KMS-11 (cell line): ENCODE data around the gene MED13L.

Experiments used
- H2AFZ ChIP-seq: fragments of 200-600 bp; sonication (generic); 2 replicates; pipeline ENCODE4 v1.6.1; 2016; ENCODE audit warnings: antibody characterized with exemption, mixed run types, low read depth
- H3K27ac ChIP-seq: fragments of 200-600 bp; sonication (generic); 2 replicates; pipeline ENCODE4 v1.6.1; 2016; ENCODE audit warnings: mild to moderate bottlenecking, mixed run types
- H3K27me3 ChIP-seq: fragments of 200-600 bp; sonication (generic); 2 replicates; pipeline ENCODE4 v1.6.1; 2017; ENCODE audit warnings: mild to moderate bottlenecking, low read depth, mixed run types, moderate library complexity; ENCODE audit not compliant: insufficient read depth
- H3K36me3 ChIP-seq: fragments of 200-600 bp; sonication (generic); 2 replicates; pipeline ENCODE4 v1.6.1; 2017; ENCODE audit warnings: mild to moderate bottlenecking, mixed run types; ENCODE audit not compliant: insufficient read depth
- H3K4me1 ChIP-seq: fragments of 200-600 bp; sonication (generic); 2 replicates; pipeline ENCODE4 v1.6.1; 2016; ENCODE audit warnings: mild to moderate bottlenecking, low read depth, mixed run types; ENCODE audit not compliant: poor library complexity, severe bottlenecking
- H3K4me2 ChIP-seq: fragments of 200-600 bp; sonication (generic); 2 replicates; pipeline ENCODE4 v1.7.0; 2016; ENCODE audit warnings: mild to moderate bottlenecking, mixed run types
- H3K4me3 ChIP-seq: fragments of 200-600 bp; sonication (generic); IDR thresholded peaks from 2 replicates; pipeline ENCODE4 v1.6.1; 2017; ENCODE audit warnings: low read depth, low read length, mixed read lengths; ENCODE audit not compliant: insufficient read depth
- H3K79me2 ChIP-seq: fragments of 200-600 bp; sonication (generic); 2 replicates; pipeline ENCODE4 v1.6.1; 2016; ENCODE audit warnings: low read depth, mixed run types; ENCODE audit not compliant: insufficient read depth
- H3K9ac ChIP-seq: fragments of 200-600 bp; sonication (generic); 2 replicates; pipeline ENCODE4 v1.6.1; 2016; ENCODE audit warnings: mild to moderate bottlenecking, mixed run types
- H4K20me1 ChIP-seq: fragments of 200-600 bp; sonication (generic); 2 replicates; pipeline ENCODE4 v1.6.1; 2016; ENCODE audit warnings: mild to moderate bottlenecking, mixed run types; ENCODE audit not compliant: insufficient read depth
- TF ChIP-seq, protein P1 (sequence below): fragments of 200-600 bp; sonication (generic); conservative IDR thresholded peaks from 2 replicates; pipeline ENCODE4 v1.6.1; 2017; ENCODE audit warnings: low read depth, mild to moderate bottlenecking, antibody characterized with exemption, low read length, moderate library complexity, mixed read lengths

MED13L gene

DNA sequence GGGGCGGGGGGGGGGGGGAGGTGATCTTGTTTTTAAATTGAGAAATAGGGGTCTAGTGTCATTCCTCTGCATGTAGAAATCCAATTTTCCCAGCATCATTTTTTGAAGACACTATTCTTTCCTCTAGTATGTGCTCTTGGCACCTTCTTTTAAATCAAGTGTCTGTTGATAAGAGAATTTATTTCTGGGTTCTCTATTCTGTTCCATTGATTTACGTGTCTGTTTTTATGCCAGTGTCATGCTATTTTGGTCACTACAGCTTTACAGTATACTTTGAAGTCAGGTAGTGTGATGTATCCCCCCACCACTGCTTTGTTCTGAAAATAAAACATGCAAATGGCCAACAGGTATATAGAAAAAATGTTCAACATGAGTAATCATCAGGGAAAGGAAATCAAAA is 252.7 kb downstream of the MED13L start:
- peaks cover 5% of the 10 kb centered on the region; the same call in 1 of the 2 replicates for H3K79me2 ChIP-seq
- H3K36me3 ChIP-seq, result no peaks in the 10 kb centered on the region
- TF ChIP-seq, protein P1, sequence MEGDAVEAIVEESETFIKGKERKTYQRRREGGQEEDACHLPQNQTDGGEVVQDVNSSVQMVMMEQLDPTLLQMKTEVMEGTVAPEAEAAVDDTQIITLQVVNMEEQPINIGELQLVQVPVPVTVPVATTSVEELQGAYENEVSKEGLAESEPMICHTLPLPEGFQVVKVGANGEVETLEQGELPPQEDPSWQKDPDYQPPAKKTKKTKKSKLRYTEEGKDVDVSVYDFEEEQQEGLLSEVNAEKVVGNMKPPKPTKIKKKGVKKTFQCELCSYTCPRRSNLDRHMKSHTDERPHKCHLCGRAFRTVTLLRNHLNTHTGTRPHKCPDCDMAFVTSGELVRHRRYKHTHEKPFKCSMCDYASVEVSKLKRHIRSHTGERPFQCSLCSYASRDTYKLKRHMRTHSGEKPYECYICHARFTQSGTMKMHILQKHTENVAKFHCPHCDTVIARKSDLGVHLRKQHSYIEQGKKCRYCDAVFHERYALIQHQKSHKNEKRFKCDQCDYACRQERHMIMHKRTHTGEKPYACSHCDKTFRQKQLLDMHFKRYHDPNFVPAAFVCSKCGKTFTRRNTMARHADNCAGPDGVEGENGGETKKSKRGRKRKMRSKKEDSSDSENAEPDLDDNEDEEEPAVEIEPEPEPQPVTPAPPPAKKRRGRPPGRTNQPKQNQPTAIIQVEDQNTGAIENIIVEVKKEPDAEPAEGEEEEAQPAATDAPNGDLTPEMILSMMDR, result no peak
- no peak overlapping the region for H3K4me2 ChIP-seq
- no peak overlapping the region for H3K4me3 ChIP-seq
- H3K4me1 ChIP-seq, result peaks cover 22% of the 10 kb centered on the region
- H3K27ac ChIP-seq, result no peak overlapping the region
- no peak overlapping the region for H3K9ac ChIP-seq
- no peaks in the 10 kb centered on the region for H4K20me1 ChIP-seq
- no peaks in the 10 kb centered on the region for H3K27me3 ChIP-seq
- no peak overlapping the region for H2AFZ ChIP-seq

DNA sequence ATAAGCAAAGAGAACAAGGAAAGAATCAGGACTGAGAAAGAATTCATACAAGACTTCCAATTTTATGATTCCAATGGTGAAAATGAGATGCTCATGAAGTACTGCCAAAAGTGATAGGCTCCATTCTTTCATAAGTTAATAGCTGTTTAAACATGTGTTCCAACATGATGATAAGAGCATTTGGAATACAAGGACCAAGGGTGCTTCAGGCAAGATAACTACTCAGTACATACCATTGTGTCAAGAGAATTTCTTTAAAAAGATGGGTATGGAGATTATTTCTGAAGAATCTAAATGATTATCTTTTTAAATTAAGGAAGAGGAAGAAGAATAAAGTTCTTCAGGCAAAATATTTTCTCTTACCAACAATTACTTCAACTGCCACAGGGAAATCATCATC is 258.1 kb downstream of the MED13L start:
- no peak overlapping the region for H2AFZ ChIP-seq
- H3K4me2 ChIP-seq, result no peak overlapping the region
- peaks cover 10% of the 10 kb centered on the region for H3K4me1 ChIP-seq
- H3K27ac ChIP-seq, result no peak overlapping the region
- TF ChIP-seq, protein P1, result no peak
- H3K4me3 ChIP-seq, result no peak overlapping the region
- no peak overlapping the region for H3K9ac ChIP-seq
- no peaks in the 10 kb centered on the region for H3K36me3 ChIP-seq
- no peaks in the 10 kb centered on the region; the same call in 1 of the 2 replicates for H3K79me2 ChIP-seq
- H4K20me1 ChIP-seq, result no peaks in the 10 kb centered on the region
- H3K27me3 ChIP-seq, result no peaks in the 10 kb centered on the region

- H3K4me1 ChIP-seq, result peaks cover 10% of the 10 kb centered on the region
- H3K79me2 ChIP-seq, result no peaks in the 10 kb centered on the region; the same call in 1 of the 2 replicates
- TF ChIP-seq, protein P1, result no peak
- no peak overlapping the region for H2AFZ ChIP-seq
- H3K4me2 ChIP-seq, result no peak overlapping the region
- no peak overlapping the region for H3K9ac ChIP-seq
- H3K4me3 ChIP-seq, result no peak overlapping the region
- H3K27ac ChIP-seq, result no peak overlapping the region
- no peaks in the 10 kb centered on the region for H3K27me3 ChIP-seq
- H3K36me3 ChIP-seq, result no peaks in the 10 kb centered on the region
- H4K20me1 ChIP-seq, result no peaks in the 10 kb centered on the region
Measured at GRCh38 chr12:116018282-116018681, 259.2 kb downstream of the MED13L start.

- Histone ChIP-seq H3K4me3 (no peak overlapping the region), H3K4me1 (peaks cover 27% of the 10 kb centered on the region), H3K9ac (no peak overlapping the region), H3K27me3 (no peaks in the 10 kb centered on the region), H3K36me3 (no peaks in the 10 kb centered on the region), H3K27ac (no peak overlapping the region; the same call in 1 of the 2 replicates), H3K4me2 (no peak overlapping the region), H4K20me1 (no peaks in the 10 kb centered on the region), H2AFZ (no peak overlapping the region), H3K79me2 (0 out of 2 replicates have a peak, but pooled peaks cover under 1% of the 10 kb centered on the region)
- TF ChIP-seq, protein P1, result peak; percentile 25; the same call in 1 of the 2 replicates
Measured at GRCh38 chr12:116015525-116015924, 262.0 kb downstream of the MED13L start.
